Measurements from ENCODE around the gene PPM1A.

The PPM1A gene

GRCh38 chr14:60348211-60348610 is 99.2 kb downstream of the PPM1A start:
- H3K27ac ChIP-seq: no peak overlapping the region
- TF ChIP-seq CTCF (conservative IDR thresholded peaks at IDR 0.05): no peak
- no peak for TF ChIP-seq ZFX (IDR thresholded peaks at IDR 0.05)
